HepG2 (cell line): ENCODE data around the gene SYT7. TPM values are rescaled to one million over a fixed set of nuclear protein-coding genes. Genes with fewer than 3 reads are reported as not detected.

Experiments
- BATF2 ChIP-seq: sonication (generic); formaldehyde crosslinking; IDR thresholded peaks from 2 replicates; pipeline ENCODE4 v1.8.0; 2022; ENCODE audit warnings: mild to moderate bottlenecking, missing genetic modification reagents, moderate library complexity
- CENPX ChIP-seq: sonication (generic); formaldehyde crosslinking; IDR thresholded peaks from 2 replicates; pipeline ENCODE4 v1.9.0; 2021; ENCODE audit warnings: mild to moderate bottlenecking, missing genetic modification reagents, moderate library complexity
- FLYWCH1 ChIP-seq: sonication (generic); formaldehyde crosslinking; IDR thresholded peaks from 2 replicates; pipeline ENCODE4 v1.8.1; 2023; ENCODE audit warnings: mild to moderate bottlenecking, missing genetic modification reagents
- FOXP4 ChIP-seq: sonication (generic); formaldehyde crosslinking; IDR thresholded peaks from 2 replicates; pipeline ENCODE4 v1.4.0; 2020; ENCODE audit warnings: missing genetic modification reagents
- IRF2 ChIP-seq: IDR thresholded peaks from 2 replicates; pipeline ENCODE4 v1.6.1; 2018; ENCODE audit warnings: missing genetic modification reagents, missing compliant biosample characterization
- MIER2 ChIP-seq: IDR thresholded peaks from 2 replicates; pipeline ENCODE4 v1.6.1; 2016; ENCODE audit warnings: missing biosample characterization, missing genetic modification reagents
- MIER3 ChIP-seq: IDR thresholded peaks from 2 replicates; pipeline ENCODE4 v1.6.1; 2016; ENCODE audit warnings: missing compliant biosample characterization, borderline replicate concordance
- MLLT10 ChIP-seq: sonication (generic); formaldehyde crosslinking; IDR thresholded peaks from 2 replicates; pipeline ENCODE4 v1.4.0; 2020; ENCODE audit warnings: missing genetic modification reagents
- PRDM15 ChIP-seq: sonication (generic); formaldehyde crosslinking; IDR thresholded peaks from 2 replicates; pipeline ENCODE4 v1.4.0; 2020; ENCODE audit warnings: missing genetic modification reagents
- TAF15 ChIP-seq: fragments of 200-400 bp; formaldehyde crosslinking; IDR thresholded peaks from one replicate; pipeline ENCODE4 v1.6.1; 2018; ENCODE audit warnings: mild to moderate bottlenecking, low read depth, low read length; ENCODE audit not compliant: poor library complexity, severe bottlenecking
- TP53 ChIP-seq: sonication (generic); formaldehyde crosslinking; conservative IDR thresholded peaks from 2 replicates; pipeline ENCODE4 v1.4.0; 2020; ENCODE audit warnings: missing genetic modification reagents
- ZNF142 ChIP-seq: sonication (generic); formaldehyde crosslinking; IDR thresholded peaks from 2 replicates; pipeline ENCODE4 v1.4.0; 2020; ENCODE audit warnings: missing genetic modification reagents
- ZNF414 ChIP-seq: sonication (generic); formaldehyde crosslinking; IDR thresholded peaks from 2 replicates; pipeline ENCODE4 v1.5.0; 2020; ENCODE audit warnings: missing genetic modification reagents
- ZNF816 ChIP-seq: sonication (generic); formaldehyde crosslinking; IDR thresholded peaks from 2 replicates; pipeline ENCODE4 v1.8.0; 2022; ENCODE audit warnings: missing genetic modification reagents, mild to moderate bottlenecking, borderline replicate concordance
- polyA plus RNA-seq, 8 experiments: library from polyadenylated mRNA; depleted of rRNA in 3 of 8; stranded (reverse) in 7 of 8; unstranded in 1 of 8; fragments of >200 nt; fragmentation: Illumina TruSeq in 4 of 8; extraction: Trizol in 4 of 8; gene quantifications; 2 replicates each; pipeline versions ENCODE4 v1.2.1 to v1.2.3, GENCODE V29; 2011 to 2016; ENCODE audit warnings: low read depth in 4 of 8, missing spikeins in 1 of 8, mixed read lengths in 1 of 8; ENCODE audit not compliant: insufficient read depth in 1 of 8
- total RNA-seq, 5 experiments: library from RNA; depleted of rRNA; stranded (reverse); fragments of >200 nt; fragmentation: Illumina TruSeq; extraction: Trizol; gene quantifications; 2 replicates each; pipeline ENCODE4 v1.2.3, GENCODE V29; 2016; ENCODE audit warnings: low read depth in 1 of 5

SYT7 gene
- total and polyA plus RNA-seq, 2 of the 13 experiments (the other 11 are each of a cell fraction or from before 2014, with no cell fraction given), result 1.4 to 4.4 TPM

GRCh38 chr11:61627850-61628661, 47.2 kb upstream of the SYT7 start (continued):
- TF ChIP-seq BATF2 (CRISPR knock-in tag) (no peak), ZNF816 (CRISPR knock-in tag) (no peak), PRDM15 (peak; percentile 77; the same call in 1 of the 2 replicates), MIER3 (no peak), FLYWCH1 (no peak), TP53 (CRISPR knock-in tag) (no peak), MIER2 (0 out of 2 replicates have a peak, but pooled peaks have one; percentile 59), CENPX (CRISPR knock-in tag) (no peak), ZNF414 (CRISPR knock-in tag) (no peak), ZNF142 (CRISPR knock-in tag) (no peak), MLLT10 (CRISPR knock-in tag) (no peak), FOXP4 (CRISPR knock-in tag) (no peak), TAF15 (no peak), IRF2 (CRISPR knock-in tag) (0 out of 2 replicates have a peak, but pooled peaks have one; percentile 24)
